ENCODE measurements around the gene FGL2.

FGL2 gene

GRCh38 chr7:77199013-77199966 lies at the start of gene FGL2:
Gene FGL2, minus strand, starts transcription at chr7:77199819. Its CDS starts 26 bp downstream, at chr7:77199793.
- H3K4me3 ChIP-seq (ENCODE audit: low read depth, low read length) = peak within 1 kb of the TSS; percentile 30
- no peaks in the 10 kb centered on the region for H3K4me1 ChIP-seq (ENCODE audit: control insufficient read depth, insufficient read depth, low read length)
- H3K9ac ChIP-seq (ENCODE audit: low read depth, low read length) = no peak within 1 kb of the TSS

GRCh38 chr7:77248154-77248553 lies 48.5 kb upstream of the FGL2 start:
- Histone ChIP-seq H3K4me1 (ENCODE audit: control insufficient read depth, insufficient read depth, low read length) (peaks cover 2% of the 10 kb centered on the region), H3K9ac (ENCODE audit: low read depth, low read length) (no peak overlapping the region), H3K4me3 (ENCODE audit: low read depth, low read length) (no peak overlapping the region), H3K27me3 (ENCODE audit: control insufficient read depth, insufficient read depth, low read length) (no peaks in the 10 kb centered on the region), H3K36me3 (ENCODE audit: control insufficient read depth, insufficient read depth, low read length) (no peaks in the 10 kb centered on the region), H3K9me3 (ENCODE audit: control insufficient read depth, insufficient read depth, low read length) (no peaks in the 10 kb centered on the region)

More at GRCh38 chr7:77199013-77199966, at the start of gene FGL2:
- H3K9me3 ChIP-seq (ENCODE audit: control insufficient read depth, insufficient read depth, low read length) = no peaks in the 10 kb centered on the region
- no peaks in the 10 kb centered on the region for H3K36me3 ChIP-seq (ENCODE audit: control insufficient read depth, insufficient read depth, low read length)
- no peaks in the 10 kb centered on the region for H3K27me3 ChIP-seq (ENCODE audit: control insufficient read depth, insufficient read depth, low read length)

- Histone ChIP-seq H3K27me3 (ENCODE audit: control insufficient read depth, insufficient read depth, low read length) (no peaks in the 10 kb centered on the region), H3K9me3 (ENCODE audit: control insufficient read depth, insufficient read depth, low read length) (no peaks in the 10 kb centered on the region), H3K4me3 (ENCODE audit: low read depth, low read length) (no peak overlapping the region), H3K36me3 (ENCODE audit: control insufficient read depth, insufficient read depth, low read length) (no peaks in the 10 kb centered on the region), H3K4me1 (ENCODE audit: control insufficient read depth, insufficient read depth, low read length) (peaks cover 10% of the 10 kb centered on the region), H3K9ac (ENCODE audit: low read depth, low read length) (no peak overlapping the region)
Observed at GRCh38 chr7:77247206-77247850, 47.7 kb upstream of the FGL2 start.

- Histone ChIP-seq H3K9me3 (ENCODE audit: control insufficient read depth, insufficient read depth, low read length) (no peaks in the 10 kb centered on the region), H3K9ac (ENCODE audit: low read depth, low read length) (no peak overlapping the region), H3K36me3 (ENCODE audit: control insufficient read depth, insufficient read depth, low read length) (no peaks in the 10 kb centered on the region), H3K4me3 (ENCODE audit: low read depth, low read length) (no peak overlapping the region), H3K27me3 (ENCODE audit: control insufficient read depth, insufficient read depth, low read length) (no peaks in the 10 kb centered on the region), H3K4me1 (ENCODE audit: control insufficient read depth, insufficient read depth, low read length) (peaks cover 15% of the 10 kb centered on the region)
Observed at GRCh38 chr7:77246026-77246640, 46.5 kb upstream of the FGL2 start.

- H3K9ac ChIP-seq (ENCODE audit: low read depth, low read length) = no peak overlapping the region
- H3K4me3 ChIP-seq (ENCODE audit: low read depth, low read length) = no peak overlapping the region
- H3K36me3 ChIP-seq (ENCODE audit: control insufficient read depth, insufficient read depth, low read length) = no peaks in the 10 kb centered on the region
- peaks cover 15% of the 10 kb centered on the region for H3K4me1 ChIP-seq (ENCODE audit: control insufficient read depth, insufficient read depth, low read length)
- no peaks in the 10 kb centered on the region for H3K9me3 ChIP-seq (ENCODE audit: control insufficient read depth, insufficient read depth, low read length)
- H3K27me3 ChIP-seq (ENCODE audit: control insufficient read depth, insufficient read depth, low read length) = no peaks in the 10 kb centered on the region
Observed at GRCh38 chr7:77245015-77245755, 45.6 kb upstream of the FGL2 start.

GRCh38 chr7:77244222-77244934 lies 44.8 kb upstream of the FGL2 start:
- Histone ChIP-seq H3K36me3 (ENCODE audit: control insufficient read depth, insufficient read depth, low read length) (no peaks in the 10 kb centered on the region), H3K9me3 (ENCODE audit: control insufficient read depth, insufficient read depth, low read length) (no peaks in the 10 kb centered on the region), H3K27me3 (ENCODE audit: control insufficient read depth, insufficient read depth, low read length) (no peaks in the 10 kb centered on the region), H3K9ac (ENCODE audit: low read depth, low read length) (no peak overlapping the region), H3K4me1 (ENCODE audit: control insufficient read depth, insufficient read depth, low read length) (peaks cover 15% of the 10 kb centered on the region), H3K4me3 (ENCODE audit: low read depth, low read length) (no peak overlapping the region)

GRCh38 chr7:77242554-77242953 lies 42.9 kb upstream of the FGL2 start:
- no peak overlapping the region for H3K9ac ChIP-seq (ENCODE audit: low read depth, low read length)
- H3K27me3 ChIP-seq (ENCODE audit: control insufficient read depth, insufficient read depth, low read length) = no peaks in the 10 kb centered on the region
- H3K9me3 ChIP-seq (ENCODE audit: control insufficient read depth, insufficient read depth, low read length) = no peaks in the 10 kb centered on the region
- no peaks in the 10 kb centered on the region for H3K36me3 ChIP-seq (ENCODE audit: control insufficient read depth, insufficient read depth, low read length)
- H3K4me3 ChIP-seq (ENCODE audit: low read depth, low read length) = no peak overlapping the region
- H3K4me1 ChIP-seq (ENCODE audit: control insufficient read depth, insufficient read depth, low read length) = peaks cover 15% of the 10 kb centered on the region

- H3K4me3 ChIP-seq (ENCODE audit: low read depth, low read length) = no peak overlapping the region
- H3K36me3 ChIP-seq (ENCODE audit: control insufficient read depth, insufficient read depth, low read length) = no peaks in the 10 kb centered on the region
- H3K27me3 ChIP-seq (ENCODE audit: control insufficient read depth, insufficient read depth, low read length) = no peaks in the 10 kb centered on the region
- H3K9ac ChIP-seq (ENCODE audit: low read depth, low read length) = no peak overlapping the region
- no peaks in the 10 kb centered on the region for H3K9me3 ChIP-seq (ENCODE audit: control insufficient read depth, insufficient read depth, low read length)
- peaks cover 15% of the 10 kb centered on the region for H3K4me1 ChIP-seq (ENCODE audit: control insufficient read depth, insufficient read depth, low read length)
Observed at GRCh38 chr7:77242068-77242467, 42.4 kb upstream of the FGL2 start.

GRCh38 chr7:77239471-77239870 lies 39.9 kb upstream of the FGL2 start:
- no peak overlapping the region for H3K4me3 ChIP-seq (ENCODE audit: low read depth, low read length)
- no peak overlapping the region for H3K9ac ChIP-seq (ENCODE audit: low read depth, low read length)
- H3K9me3 ChIP-seq (ENCODE audit: control insufficient read depth, insufficient read depth, low read length) = no peaks in the 10 kb centered on the region
- no peaks in the 10 kb centered on the region for H3K27me3 ChIP-seq (ENCODE audit: control insufficient read depth, insufficient read depth, low read length)
- H3K36me3 ChIP-seq (ENCODE audit: control insufficient read depth, insufficient read depth, low read length) = no peaks in the 10 kb centered on the region
- H3K4me1 ChIP-seq (ENCODE audit: control insufficient read depth, insufficient read depth, low read length) = peaks cover 15% of the 10 kb centered on the region

- H3K9me3 ChIP-seq (ENCODE audit: control insufficient read depth, insufficient read depth, low read length) = no peaks in the 10 kb centered on the region
- H3K4me3 ChIP-seq (ENCODE audit: low read depth, low read length) = no peak overlapping the region
- peaks cover 15% of the 10 kb centered on the region for H3K4me1 ChIP-seq (ENCODE audit: control insufficient read depth, insufficient read depth, low read length)
- no peak overlapping the region for H3K9ac ChIP-seq (ENCODE audit: low read depth, low read length)
- H3K27me3 ChIP-seq (ENCODE audit: control insufficient read depth, insufficient read depth, low read length) = no peaks in the 10 kb centered on the region
- H3K36me3 ChIP-seq (ENCODE audit: control insufficient read depth, insufficient read depth, low read length) = no peaks in the 10 kb centered on the region
Observed at GRCh38 chr7:77238703-77239136, 39.1 kb upstream of the FGL2 start.

- H3K9me3 ChIP-seq (ENCODE audit: control insufficient read depth, insufficient read depth, low read length) = no peaks in the 10 kb centered on the region
- no peaks in the 10 kb centered on the region for H3K27me3 ChIP-seq (ENCODE audit: control insufficient read depth, insufficient read depth, low read length)
- H3K4me3 ChIP-seq (ENCODE audit: low read depth, low read length) = no peak overlapping the region
- no peaks in the 10 kb centered on the region for H3K36me3 ChIP-seq (ENCODE audit: control insufficient read depth, insufficient read depth, low read length)
- H3K9ac ChIP-seq (ENCODE audit: low read depth, low read length) = no peak overlapping the region
- peaks cover 4% of the 10 kb centered on the region for H3K4me1 ChIP-seq (ENCODE audit: control insufficient read depth, insufficient read depth, low read length)
Observed at GRCh38 chr7:77235276-77235675, 35.7 kb upstream of the FGL2 start.
